Loucy (cell line): ENCODE measurements around the gene SECISBP2.

Experiments
- CTCF ChIP-seq: fragments of 200-600 bp; sonication (generic); conservative IDR thresholded peaks from 2 replicates; pipeline ENCODE4 v1.5.1; 2014; ENCODE audit warnings: mild to moderate bottlenecking, antibody characterized with exemption, low read length
- EZH2phosphoT487 ChIP-seq: fragments of 200-600 bp; IDR thresholded peaks from 2 replicates; pipeline ENCODE4 v1.6.1; 2018; ENCODE audit warnings: antibody characterized with exemption, mild to moderate bottlenecking, moderate library complexity, borderline replicate concordance

GRCh38 chr9:89380437-89381307 lies 62.4 kb downstream of the SECISBP2 start:
- TF ChIP-seq CTCF (no peak), EZH2phosphoT487 (no peak)
